H1 (cell line): ENCODE results near the gene IRF2BP1. TPM values are rescaled to one million over a fixed set of nuclear protein-coding genes. Genes with fewer than 3 reads are reported as not detected.

Source experiments
- ATF3 ChIP-seq: IDR thresholded peaks from 2 replicates; pipeline ENCODE4 v1.6.1; 2011; ENCODE audit warnings: low read depth, mild to moderate bottlenecking, low read length; ENCODE audit not compliant: insufficient read depth
- BRCA1 ChIP-seq: IDR thresholded peaks from 2 replicates; pipeline ENCODE4 v1.6.1; 2012; ENCODE audit warnings: low read depth, low read length, improper control_type of control experiment
- CEBPB ChIP-seq: IDR thresholded peaks from 2 replicates; pipeline ENCODE4 v1.6.1; 2012; ENCODE audit warnings: low read depth, low read length
- E2F6 ChIP-seq: IDR thresholded peaks from 2 replicates; pipeline ENCODE4 v1.6.1; 2012; ENCODE audit warnings: inconsistent platforms
- HDAC2 ChIP-seq, 2 experiments: fragments of 300-600 bp in 1 of 2; sonication (generic) in 1 of 2; IDR thresholded peaks; 2 replicates each; pipeline ENCODE4 v1.6.1; 2011 to 2012; ENCODE audit warnings: low read depth in 2 of 2, low read length in 2 of 2, mild to moderate bottlenecking in 2 of 2, moderate library complexity in 2 of 2, borderline replicate concordance in 1 of 2, inconsistent platforms in 1 of 2
- NANOG ChIP-seq: IDR thresholded peaks from 2 replicates; pipeline ENCODE4 v1.6.1; 2011; ENCODE audit warnings: low read length, low read depth, mild to moderate bottlenecking, inconsistent platforms; ENCODE audit not compliant: insufficient read depth, poor library complexity, severe bottlenecking
- NRF1 ChIP-seq: IDR thresholded peaks from 2 replicates; pipeline ENCODE4 v1.6.1; 2011; ENCODE audit warnings: mild to moderate bottlenecking, low read depth, low read length, improper control_type of control experiment
- PHF8 ChIP-seq: fragments of 200-600 bp; sonication (generic); conservative IDR thresholded peaks from 2 replicates; pipeline ENCODE4 v1.7.1; 2012; ENCODE audit warnings: low read depth, mild to moderate bottlenecking, inconsistent platforms, low read length, moderate library complexity
- POLR2AphosphoS5 ChIP-seq: IDR thresholded peaks from 2 replicates; pipeline ENCODE4 v1.6.1; 2011; ENCODE audit warnings: low read depth, low read length
- RNF2 ChIP-seq: fragments of 200-900, 300-1000 bp; sonication (generic); IDR thresholded peaks from 2 replicates; pipeline ENCODE4 v1.7.1; 2016; ENCODE audit warnings: borderline replicate concordance, low read depth, mild to moderate bottlenecking, antibody characterized with exemption, low read length; ENCODE audit not compliant: poor library complexity, severe bottlenecking; ENCODE audit errors: missing control alignments
- RXRA ChIP-seq: IDR thresholded peaks from 2 replicates; pipeline ENCODE4 v1.6.1; 2011; ENCODE audit warnings: low read depth, mild to moderate bottlenecking, low read length, moderate library complexity; ENCODE audit not compliant: insufficient read depth
- SAP30 ChIP-seq: fragments of 300-600 bp; sonication (generic); IDR thresholded peaks from 2 replicates; pipeline ENCODE4 v1.7.1; 2012; ENCODE audit warnings: low read length, moderate library complexity, mild to moderate bottlenecking, inconsistent platforms; ENCODE audit not compliant: insufficient read depth, insufficient replicate concordance
- SIN3A ChIP-seq, 2 experiments: IDR thresholded peaks in 1 of 2; conservative IDR thresholded peaks in 1 of 2; 2 replicates each; pipeline ENCODE4 v1.6.1; 2011 to 2012; ENCODE audit warnings: low read length in 2 of 2, improper control_type of control experiment in 1 of 2, low read depth in 1 of 2, mild to moderate bottlenecking in 1 of 2
- SIX5 ChIP-seq: IDR thresholded peaks from 2 replicates; pipeline ENCODE4 v1.6.1; 2011; ENCODE audit warnings: mild to moderate bottlenecking, low read depth, low read length
- SP4 ChIP-seq: IDR thresholded peaks from 2 replicates; pipeline ENCODE4 v1.6.1; 2012; ENCODE audit warnings: low read length, inconsistent platforms
- SUZ12 ChIP-seq: fragments of 200-600 bp; sonication (generic); IDR thresholded peaks from 2 replicates; pipeline ENCODE4 v1.6.1; 2012; ENCODE audit warnings: mild to moderate bottlenecking, inconsistent platforms, low read length, moderate library complexity, mixed read lengths
- TAF1 ChIP-seq: IDR thresholded peaks from 2 replicates; pipeline ENCODE4 v1.6.1; 2011; ENCODE audit warnings: mild to moderate bottlenecking, low read depth, low read length
- TAF7 ChIP-seq: optimal IDR thresholded peaks from 2 replicates; pipeline ENCODE3; 2011; ENCODE audit warnings: low read depth, mild to moderate bottlenecking, inconsistent platforms, low read length, moderate library complexity, borderline replicate concordance
- TBP ChIP-seq: IDR thresholded peaks from 2 replicates; pipeline ENCODE4 v1.6.1; 2011; ENCODE audit warnings: low read depth, low read length, improper control_type of control experiment
- TCF12 ChIP-seq: IDR thresholded peaks from 2 replicates; pipeline ENCODE4 v1.6.1; 2011; ENCODE audit warnings: low read depth, mild to moderate bottlenecking, low read length
- TEAD4 ChIP-seq: IDR thresholded peaks from 2 replicates; pipeline ENCODE4 v1.6.1; 2012; ENCODE audit warnings: low read depth, low read length, inconsistent platforms, mixed read lengths
- polyA plus RNA-seq, 7 experiments: library from polyadenylated mRNA; depleted of rRNA in 3 of 7; stranded (reverse) in 5 of 7; unstranded in 2 of 7; fragments of >200 nt in 5 of 7; fragments of 200-250 nt in 2 of 7; gene quantifications; 1 replicate in 5 of 7; 2 replicates in 1 of 7; 4 replicates in 1 of 7; pipeline versions ENCODE4 v1.2.1 to v1.2.3, GENCODE V29; 2011 to 2013; ENCODE audit warnings: missing spikeins in 2 of 7, mixed read lengths in 2 of 7
- total RNA-seq: library from RNA; stranded (reverse); fragmentation: NEBNext Ultra II Directional; extraction: Animal tissue kit (Norgen Biotek cat#: 25700); gene quantifications from 2 replicates; pipeline ENCODE4 v1.2.1, GENCODE V29; 2021

IRF2BP1 gene
- total and polyA plus RNA-seq, 2 of the 8 experiments (the other 6 are each of a cell fraction or from before 2014, with no cell fraction given): 12.1 to 24.4 TPM

GRCh38 chr19:45902651-45903625 lies 17.0 kb upstream of the IRF2BP1 start (continued):
- TF ChIP-seq SUZ12: no peak
- peak; percentile 100 for TF ChIP-seq NRF1
- TF ChIP-seq TEAD4: 0 out of 2 replicates have a peak, but pooled peaks have one; percentile 9
- TF ChIP-seq CEBPB: no peak
- no peak for TF ChIP-seq TAF7
- no peak for TF ChIP-seq BRCA1
- TF ChIP-seq SIN3A (conservative IDR thresholded peaks at IDR 0.05 in 1 of 2, IDR thresholded peaks at IDR 0.05 in 1 of 2; ENCODE audit: low read depth in 1 of 2, low read length in 2 of 2): peak in 1 of 2 experiments; percentile 41; a peak in 1 of 4 replicates
- peak; percentile 22; the same call in 1 of the 2 replicates for TF ChIP-seq TBP
- TF ChIP-seq TCF12: no peak
- TF ChIP-seq HDAC2 (IDR thresholded peaks at IDR 0.05; ENCODE audit: borderline replicate concordance in 1 of 2, low read depth in 2 of 2, low read length in 2 of 2): no peak; a peak in 1 of 4 replicates
- TF ChIP-seq SP4: peak; percentile 92; the same call in 1 of the 2 replicates
- no peak for TF ChIP-seq ATF3
- TF ChIP-seq PHF8: peak; percentile 59
- no peak for TF ChIP-seq RXRA
- TF ChIP-seq E2F6: peak; percentile 42; the same call in 1 of the 2 replicates
- TF ChIP-seq NANOG: no peak
- TF ChIP-seq SAP30: peak; percentile 38
- no peak for TF ChIP-seq SIX5
- no peak for TF ChIP-seq POLR2AphosphoS5
- peak; percentile 49; the same call in 1 of the 2 replicates for TF ChIP-seq TAF1
- no peak for TF ChIP-seq RNF2
